Sigmoid colon (tissue), 4 donors: ENCODE measurements around the gene NDUFV2.

Source experiments
- CTCF ChIP-seq, 4 experiments: fragments of 450-650 bp in 3 of 4; fragments of 200-600 bp in 1 of 4; IDR thresholded peaks; one replicate each; pipeline ENCODE4 v1.5.1; 2016 to 2019; ENCODE audit warnings: antibody characterized with exemption in 4 of 4, mild to moderate bottlenecking in 3 of 4, moderate library complexity in 2 of 4
- EP300 ChIP-seq, 4 donors: sonication (generic); formaldehyde crosslinking; IDR thresholded peaks; one replicate each; pipeline ENCODE4 v1.6.1; 2017; ENCODE audit warnings: antibody characterized with exemption in 4 of 4

- no peak for TF ChIP-seq CTCF (IDR thresholded peaks at IDR 0.05)
- TF ChIP-seq EP300 (IDR thresholded peaks at IDR 0.05) = no peak
Measured at GRCh38 chr18:9091066-9091476, 11.4 kb upstream of the NDUFV2 start.
